ENCODE results near the gene KIRREL3.

DNA sequence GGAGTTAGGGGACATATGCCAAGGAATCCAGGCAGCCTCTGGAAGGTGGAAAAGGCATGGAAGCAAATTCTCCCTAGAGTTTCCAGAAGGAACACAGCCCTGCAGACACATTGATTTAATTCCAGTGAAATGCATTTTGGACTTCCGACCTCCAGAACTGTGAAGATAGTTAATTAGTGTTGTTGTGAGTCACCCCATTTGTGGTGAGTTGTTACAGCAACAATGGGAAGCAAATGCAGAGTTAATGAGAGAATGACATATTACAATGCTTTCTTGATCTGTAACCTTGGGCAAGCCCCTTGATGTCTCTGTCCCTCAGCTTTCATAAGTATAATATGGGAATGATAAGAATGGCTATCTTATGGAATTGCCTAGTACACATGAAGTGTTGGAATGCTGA, 178.7 kb downstream of the KIRREL3 start:
- no peak for TF ChIP-seq CTCF (IDR thresholded peaks at IDR 0.05 in 8 of 11, conservative IDR thresholded peaks at IDR 0.05 in 3 of 11)
- TF ChIP-seq POLR2AphosphoS5 (IDR thresholded peaks at IDR 0.05) = no peak
